ENCODE data around the gene RPL36AL. TPM values are rescaled to one million over a fixed set of nuclear protein-coding genes. Genes with fewer than 3 reads are reported as not detected.
A peak's percentile ranks its signal among the peaks of the same experiment; 100 is the strongest.

Gene RPL36AL
- total RNA-seq, 1 donor from 2014 or later: 150 TPM

DNA sequence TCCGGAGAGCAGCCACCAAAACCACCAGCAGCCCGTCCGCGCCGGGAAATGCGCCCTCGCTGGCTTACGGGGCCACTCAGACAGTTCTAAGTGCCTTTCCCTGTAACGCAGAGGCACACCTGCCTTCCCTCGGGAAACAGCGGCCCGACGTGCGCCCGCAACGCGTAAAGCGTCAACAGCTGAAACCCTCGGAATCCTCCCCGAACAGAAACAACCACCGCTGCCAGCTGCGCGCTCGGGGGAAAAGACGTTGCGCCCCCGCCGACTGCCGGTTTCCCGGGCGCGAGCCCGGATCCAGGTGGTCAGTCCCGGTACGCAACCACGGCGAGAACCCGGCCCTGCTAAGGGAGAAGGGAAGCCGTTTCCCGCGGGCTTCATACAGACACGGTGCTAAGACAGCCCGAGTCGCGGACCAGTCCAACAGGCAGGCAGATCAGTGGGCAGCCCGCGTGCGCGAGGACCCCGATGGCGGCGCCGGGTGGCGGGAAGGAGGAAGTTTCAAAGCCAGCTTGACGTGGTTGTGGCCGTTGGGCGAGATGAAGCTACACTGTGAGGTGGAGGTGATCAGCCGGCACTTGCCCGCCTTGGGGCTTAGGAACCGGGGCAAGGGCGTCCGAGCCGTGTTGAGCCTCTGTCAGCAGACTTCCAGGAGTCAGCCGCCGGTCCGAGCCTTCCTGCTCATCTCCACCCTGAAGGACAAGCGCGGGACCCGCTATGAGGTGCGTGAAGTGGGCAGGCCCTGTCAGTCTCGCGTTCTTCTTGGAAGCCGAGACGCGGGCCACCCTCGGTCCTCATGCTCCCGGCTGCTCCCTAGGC lies 21.7 kb downstream of the RPL36AL start, which contains the start of gene LRR1:
Gene LRR1, plus strand, starts transcription at position 456 of the 816 bp plus-strand sequence. Its CDS starts 81 bp downstream, at position 537.
- TF ChIP-seq, protein P1, sequence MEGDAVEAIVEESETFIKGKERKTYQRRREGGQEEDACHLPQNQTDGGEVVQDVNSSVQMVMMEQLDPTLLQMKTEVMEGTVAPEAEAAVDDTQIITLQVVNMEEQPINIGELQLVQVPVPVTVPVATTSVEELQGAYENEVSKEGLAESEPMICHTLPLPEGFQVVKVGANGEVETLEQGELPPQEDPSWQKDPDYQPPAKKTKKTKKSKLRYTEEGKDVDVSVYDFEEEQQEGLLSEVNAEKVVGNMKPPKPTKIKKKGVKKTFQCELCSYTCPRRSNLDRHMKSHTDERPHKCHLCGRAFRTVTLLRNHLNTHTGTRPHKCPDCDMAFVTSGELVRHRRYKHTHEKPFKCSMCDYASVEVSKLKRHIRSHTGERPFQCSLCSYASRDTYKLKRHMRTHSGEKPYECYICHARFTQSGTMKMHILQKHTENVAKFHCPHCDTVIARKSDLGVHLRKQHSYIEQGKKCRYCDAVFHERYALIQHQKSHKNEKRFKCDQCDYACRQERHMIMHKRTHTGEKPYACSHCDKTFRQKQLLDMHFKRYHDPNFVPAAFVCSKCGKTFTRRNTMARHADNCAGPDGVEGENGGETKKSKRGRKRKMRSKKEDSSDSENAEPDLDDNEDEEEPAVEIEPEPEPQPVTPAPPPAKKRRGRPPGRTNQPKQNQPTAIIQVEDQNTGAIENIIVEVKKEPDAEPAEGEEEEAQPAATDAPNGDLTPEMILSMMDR (IDR thresholded peaks at IDR 0.05): no peak
- H3K9me3 Mint-ChIP-seq: no peaks in the 10 kb centered on the region
- ATAC-seq (ENCODE audit: low read depth) (peak; percentile 67), DNase-seq (peak; percentile 94)
- intact Hi-C loops (cut with micrococcal nuclease): loop anchor here (1.0 to 10.0 kb wide), 7 partner anchors 12 to 936 kb away; partner anchors contain the start of genes DMAC2L, KLHDC2, L2HGDH and MAP4K5
- H3K4me3 Mint-ChIP-seq: peak within 1 kb of the TSS; percentile 95
- ChIA-PET CTCF (interaction anchor here (1.3 to 3.5 kb wide), 4 partner anchors 11 to 25 kb away, joined by 4 to 32 read pairs (median 10); partner anchors contain the start of genes MGAT2, RPL36AL and RPS29), POLR2A (interaction anchor here (0.6 to 8.5 kb wide), 21 partner anchors 9 to 518 kb away, joined by 3 to 293 read pairs (median 5); partner anchors contain the start of genes DNAAF2, KLHDC2, MGAT2 and NEMF)
- peaks cover 25% of the 10 kb centered on the region for H3K36me3 Mint-ChIP-seq (ENCODE audit: low read depth)
- peak within 1 kb of the TSS; percentile 96 for H3K27ac Mint-ChIP-seq
- H3K4me1 Mint-ChIP-seq: peaks cover 60% of the 10 kb centered on the region
- H3K27me3 Mint-ChIP-seq: no peaks in the 10 kb centered on the region

DNA sequence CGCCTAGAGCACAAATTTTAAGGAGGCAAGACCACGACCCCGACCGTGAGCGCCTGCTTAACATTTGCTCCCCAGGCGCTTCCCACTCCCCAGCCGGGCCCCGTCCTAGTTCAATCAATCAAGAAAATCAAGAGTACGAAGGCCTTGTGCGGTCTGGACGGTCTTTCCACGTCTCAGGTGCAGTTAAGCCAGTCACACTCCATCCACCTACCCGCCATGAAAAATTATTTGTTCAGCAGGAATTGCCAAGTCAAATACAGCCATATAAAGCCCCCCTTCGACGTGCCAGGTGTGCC lies 22.3 kb downstream of the RPL36AL start:
- TF ChIP-seq, protein P1 (IDR thresholded peaks at IDR 0.05): no peak
- Mint-ChIP-seq H3K4me1 (peaks cover 65% of the 10 kb centered on the region), H3K4me3 (peak overlapping the region; percentile 95), H3K27ac (peak overlapping the region; percentile 96), H3K9me3 (no peaks in the 10 kb centered on the region), H3K36me3 (ENCODE audit: low read depth) (peaks cover 24% of the 10 kb centered on the region), H3K27me3 (no peaks in the 10 kb centered on the region)
- intact Hi-C loops (cut with micrococcal nuclease): loop anchor here (1.0 to 10.0 kb wide), 7 partner anchors 12 to 937 kb away; partner anchors contain the start of genes DMAC2L, KLHDC2, L2HGDH and MAP4K5
- CTCF ChIA-PET: interaction anchor here (1.3 to 3.5 kb wide), 4 partner anchors 11 to 25 kb away, joined by 4 to 32 read pairs (median 10); partner anchors contain the start of genes MGAT2, RPL36AL and RPS29
- POLR2A ChIA-PET: interaction anchor here (1.0 to 8.5 kb wide), 14 partner anchors 9 to 518 kb away, joined by 3 to 293 read pairs (median 5); partner anchors contain the start of genes DNAAF2, KLHDC2, MGAT2 and NEMF
- DNase-seq (no peak), ATAC-seq (ENCODE audit: low read depth) (no peak)

DNA sequence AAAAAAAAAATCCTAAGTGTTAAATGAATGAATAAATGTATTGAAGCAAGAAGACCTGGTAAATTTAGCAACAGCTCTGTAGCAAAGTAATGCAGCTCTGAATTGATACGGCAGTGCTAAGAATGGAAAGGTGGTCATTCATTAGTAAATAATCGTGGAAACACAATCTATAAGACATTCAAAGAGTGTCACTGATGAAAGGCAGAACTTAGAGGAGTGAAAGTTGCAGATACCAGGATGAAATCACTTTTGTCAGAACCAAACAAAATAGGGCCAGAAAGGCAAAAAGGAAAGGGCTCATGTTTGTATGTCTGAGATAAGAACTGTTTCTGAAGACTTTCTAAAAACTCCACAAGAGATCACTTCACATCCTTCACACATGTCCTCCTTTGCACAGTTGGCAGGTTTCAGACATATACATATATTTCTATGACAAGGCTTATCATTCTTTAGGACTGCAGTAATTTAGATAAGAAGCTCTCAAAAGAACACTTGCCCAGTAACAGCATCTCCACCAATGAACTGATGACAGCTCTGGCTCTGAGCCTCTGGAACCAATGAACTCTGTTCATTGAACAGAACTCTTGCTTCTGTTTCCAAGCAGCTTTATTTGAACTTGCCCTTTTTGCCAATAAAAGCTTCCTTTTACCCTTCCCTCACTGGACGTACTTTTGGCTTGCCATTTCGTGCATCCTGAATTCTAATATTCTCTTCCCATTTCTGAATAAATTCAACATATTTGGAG lies 25.9 kb downstream of the RPL36AL start:
- DNase-seq (no peak), ATAC-seq (ENCODE audit: low read depth) (peak; percentile 11)
- CTCF ChIA-PET: interaction anchor here (1.0 to 2.7 kb wide), 4 partner anchors 8 to 173 kb away, joined by 3 to 21 read pairs (median 5); partner anchors contain the start of genes KLHDC2, MGAT2, RPL36AL and RPS29
- TF ChIP-seq, protein P1 (IDR thresholded peaks at IDR 0.05): no peak
- Mint-ChIP-seq H3K27ac (peak overlapping the region; percentile 96), H3K36me3 (ENCODE audit: low read depth) (peaks cover 16% of the 10 kb centered on the region), H3K27me3 (no peaks in the 10 kb centered on the region), H3K4me1 (peaks cover 59% of the 10 kb centered on the region), H3K4me3 (peak overlapping the region; percentile 6), H3K9me3 (no peaks in the 10 kb centered on the region)
- intact Hi-C loops (cut with micrococcal nuclease): loop anchor here (5.0 to 10.0 kb wide), 2 partner anchors 878 to 940 kb away; partner anchors contain the start of gene MAP4K5
- POLR2A ChIA-PET: interaction anchor here (0.6 to 8.5 kb wide), 7 partner anchors 9 to 1235 kb away, joined by 3 to 293 read pairs (median 7); partner anchors contain the start of genes DNAAF2, KLHDC2, MGAT2 and RPL36AL

DNA sequence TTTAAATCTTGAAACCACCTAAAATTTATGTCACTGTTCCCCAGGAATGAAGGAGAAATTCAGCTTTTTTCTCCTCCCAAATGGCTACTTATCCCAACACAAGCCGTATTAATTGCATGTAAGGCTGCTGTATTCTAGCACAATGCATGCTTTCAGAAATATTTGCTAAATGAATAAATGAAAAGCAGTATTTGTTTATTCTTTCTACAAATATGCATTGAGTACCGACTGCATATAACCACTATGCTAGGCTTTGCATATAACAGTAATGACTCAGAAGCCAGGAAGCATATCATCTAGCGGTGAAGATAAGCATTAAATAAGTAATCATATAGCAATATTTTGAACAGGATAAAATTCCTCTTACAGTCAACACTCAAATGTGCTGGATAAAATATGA lies 27.4 kb downstream of the RPL36AL start:
- peaks cover 50% of the 10 kb centered on the region for H3K4me1 Mint-ChIP-seq
- H3K9me3 Mint-ChIP-seq: no peaks in the 10 kb centered on the region
- peak overlapping the region; percentile 96 for H3K27ac Mint-ChIP-seq
- CTCF ChIA-PET: interaction anchor here (2.7 kb wide), 1 partner anchor 28 kb away, joined by 7 read pairs; the partner anchor contains the start of genes MGAT2 and RPL36AL
- no peak for ATAC-seq (ENCODE audit: low read depth)
- no peak for DNase-seq
- intact Hi-C loops (cut with micrococcal nuclease): loop anchor here (10.0 kb wide), 1 partner anchor 942 kb away; the partner anchor contains the start of gene MAP4K5
- H3K27me3 Mint-ChIP-seq: no peaks in the 10 kb centered on the region
- TF ChIP-seq, protein P1 (IDR thresholded peaks at IDR 0.05): no peak
- peaks cover 3% of the 10 kb centered on the region for H3K36me3 Mint-ChIP-seq (ENCODE audit: low read depth)
- POLR2A ChIA-PET: interaction anchor here (7.0 to 8.5 kb wide), 2 partner anchors 28 to 41 kb away, joined by 117 to 293 read pairs; partner anchors contain the start of genes DNAAF2, MGAT2 and RPL36AL
- no peak overlapping the region for H3K4me3 Mint-ChIP-seq

All from activated B cell treated with CpG ODN at 0.5 μM for 24 hours (primary cell).